HepG2 (cell line): ENCODE measurements around the gene NUDT2. TPM values are rescaled to one million over a fixed set of nuclear protein-coding genes. Genes with fewer than 3 reads are reported as not detected.

Source experiments
- FOXK1 ChIP-seq: sonication (generic); formaldehyde crosslinking; IDR thresholded peaks from 2 replicates; pipeline ENCODE4 v1.4.0; 2020; ENCODE audit warnings: low read depth, missing genetic modification reagents, borderline replicate concordance
- HNRNPL ChIP-seq: fragments of 200-400 bp; formaldehyde crosslinking; IDR thresholded peaks from 2 replicates; pipeline ENCODE4 v1.6.1; 2017; ENCODE audit warnings: mild to moderate bottlenecking, low read depth, low read length
- PHF8 ChIP-seq: sonication (generic); formaldehyde crosslinking; IDR thresholded peaks from 2 replicates; pipeline ENCODE4 v1.5.0; 2020; ENCODE audit warnings: missing genetic modification reagents
- SOX13 ChIP-seq, 3 experiments: fragments of 450-650 bp in 1 of 3; sonication (generic) in 1 of 3; formaldehyde crosslinking in 1 of 3; IDR thresholded peaks in 2 of 3; conservative IDR thresholded peaks in 1 of 3; 2 replicates each; pipeline versions ENCODE4 v1.5.0 to v1.6.1; 2016 to 2020; ENCODE audit warnings: antibody characterized with exemption in 1 of 3, mild to moderate bottlenecking in 1 of 3, missing compliant biosample characterization in 1 of 3, missing genetic modification reagents in 1 of 3, moderate library complexity in 1 of 3
- TP53 ChIP-seq: sonication (generic); formaldehyde crosslinking; conservative IDR thresholded peaks from 2 replicates; pipeline ENCODE4 v1.4.0; 2020; ENCODE audit warnings: missing genetic modification reagents
- ZFP82 ChIP-seq: sonication (generic); formaldehyde crosslinking; IDR thresholded peaks from 2 replicates; pipeline ENCODE4 v1.5.1; 2020; ENCODE audit warnings: mild to moderate bottlenecking, missing genetic modification reagents, borderline replicate concordance
- ZNF160 ChIP-seq: sonication (generic); formaldehyde crosslinking; IDR thresholded peaks from 2 replicates; pipeline ENCODE4 v1.8.0; 2022; ENCODE audit warnings: mild to moderate bottlenecking, inconsistent platforms, missing genetic modification reagents
- ZNF337 ChIP-seq: sonication (generic); formaldehyde crosslinking; IDR thresholded peaks from 2 replicates; pipeline ENCODE4 v1.5.1; 2020; ENCODE audit warnings: missing genetic modification reagents, low read depth, mild to moderate bottlenecking, borderline replicate concordance
- ZNF510 ChIP-seq: sonication (generic); formaldehyde crosslinking; IDR thresholded peaks from 2 replicates; pipeline ENCODE4 v1.4.0; 2020; ENCODE audit warnings: low read depth, mild to moderate bottlenecking, missing genetic modification reagents
- ZNF746 ChIP-seq: sonication (generic); formaldehyde crosslinking; IDR thresholded peaks from 2 replicates; pipeline ENCODE4 v1.8.0; 2022; ENCODE audit warnings: mild to moderate bottlenecking, missing genetic modification reagents
- polyA plus RNA-seq, 8 experiments: library from polyadenylated mRNA; depleted of rRNA in 3 of 8; stranded (reverse) in 7 of 8; unstranded in 1 of 8; fragments of >200 nt; fragmentation: Illumina TruSeq in 4 of 8; extraction: Trizol in 4 of 8; gene quantifications; 2 replicates each; pipeline versions ENCODE4 v1.2.1 to v1.2.3, GENCODE V29; 2011 to 2016; ENCODE audit warnings: low read depth in 4 of 8, missing spikeins in 1 of 8, mixed read lengths in 1 of 8; ENCODE audit not compliant: insufficient read depth in 1 of 8
- total RNA-seq, 5 experiments: library from RNA; depleted of rRNA; stranded (reverse); fragments of >200 nt; fragmentation: Illumina TruSeq; extraction: Trizol; gene quantifications; 2 replicates each; pipeline ENCODE4 v1.2.3, GENCODE V29; 2016; ENCODE audit warnings: low read depth in 1 of 5
- TF ChIP-seq, protein P1 (sequence below): sonication (generic); formaldehyde crosslinking; IDR thresholded peaks from 2 replicates; pipeline ENCODE4 v1.4.0; 2020; ENCODE audit warnings: missing genetic modification reagents

The NUDT2 gene
- total and polyA plus RNA-seq, 2 of the 13 experiments (the other 11 are each of a cell fraction or from before 2014, with no cell fraction given): 19.9 to 24.6 TPM

DNA sequence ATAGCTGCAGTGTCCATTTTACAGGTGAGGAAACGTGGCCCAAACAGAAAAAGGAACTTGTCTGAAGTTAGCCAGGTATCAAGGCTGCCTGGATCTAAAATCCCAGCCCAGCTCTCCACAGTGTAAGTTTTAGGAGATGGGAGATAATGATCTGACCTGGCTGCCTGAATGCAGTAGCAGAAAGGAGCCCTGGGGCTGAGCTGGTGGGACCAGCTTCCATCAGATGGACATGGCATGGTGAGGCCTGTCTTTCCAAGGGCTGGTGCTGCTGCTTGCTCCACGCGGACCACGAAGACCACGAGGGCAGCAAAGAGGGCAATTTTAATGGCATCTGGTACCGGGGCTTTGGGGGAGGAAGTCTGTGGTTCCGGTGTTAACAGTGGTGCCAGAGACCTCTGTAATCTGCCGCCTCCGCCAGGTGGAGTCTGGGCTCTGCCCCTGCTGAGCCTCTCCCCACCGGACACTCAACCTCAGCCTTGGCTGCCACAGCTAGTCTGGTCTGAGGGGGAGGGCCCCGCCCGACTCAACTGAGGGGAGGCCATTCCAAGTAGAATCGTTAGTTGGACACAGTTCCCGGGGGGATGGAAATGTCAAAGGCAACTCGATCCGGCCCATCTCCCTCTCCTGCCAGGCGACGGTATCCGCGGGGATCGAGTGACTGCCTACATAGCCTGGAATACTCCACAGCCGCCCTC, 46.7 kb downstream of the NUDT2 start (continued):
- TF ChIP-seq ZFP82 (CRISPR knock-in tag) (no peak), ZNF510 (no peak), SOX13 (IDR thresholded peaks at IDR 0.05) (no peak), SOX13 (CRISPR knock-in tag; conservative IDR thresholded peaks at IDR 0.05 in 1 of 2, IDR thresholded peaks at IDR 0.05 in 1 of 2) (peak in 1 of 2 experiments; percentile 28; a peak in 1 of 4 replicates), HNRNPL (0 out of 2 replicates have a peak, but pooled peaks have one; percentile 43), TP53 (CRISPR knock-in tag) (0 out of 2 replicates have a peak, but pooled peaks have one; percentile 1), ZNF160 (CRISPR knock-in tag) (no peak), FOXK1 (no peak), PHF8 (CRISPR knock-in tag) (peak; percentile 5; the same call in 1 of the 2 replicates), ZNF337 (CRISPR knock-in tag) (no peak), ZNF746 (CRISPR knock-in tag) (peak; percentile 46; the same call in 1 of the 2 replicates)
- TF ChIP-seq, protein P1, sequence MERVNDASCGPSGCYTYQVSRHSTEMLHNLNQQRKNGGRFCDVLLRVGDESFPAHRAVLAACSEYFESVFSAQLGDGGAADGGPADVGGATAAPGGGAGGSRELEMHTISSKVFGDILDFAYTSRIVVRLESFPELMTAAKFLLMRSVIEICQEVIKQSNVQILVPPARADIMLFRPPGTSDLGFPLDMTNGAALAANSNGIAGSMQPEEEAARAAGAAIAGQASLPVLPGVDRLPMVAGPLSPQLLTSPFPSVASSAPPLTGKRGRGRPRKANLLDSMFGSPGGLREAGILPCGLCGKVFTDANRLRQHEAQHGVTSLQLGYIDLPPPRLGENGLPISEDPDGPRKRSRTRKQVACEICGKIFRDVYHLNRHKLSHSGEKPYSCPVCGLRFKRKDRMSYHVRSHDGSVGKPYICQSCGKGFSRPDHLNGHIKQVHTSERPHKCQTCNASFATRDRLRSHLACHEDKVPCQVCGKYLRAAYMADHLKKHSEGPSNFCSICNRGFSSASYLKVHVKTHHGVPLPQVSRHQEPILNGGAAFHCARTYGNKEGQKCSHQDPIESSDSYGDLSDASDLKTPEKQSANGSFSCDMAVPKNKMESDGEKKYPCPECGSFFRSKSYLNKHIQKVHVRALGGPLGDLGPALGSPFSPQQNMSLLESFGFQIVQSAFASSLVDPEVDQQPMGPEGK (CRISPR knock-in tag): peak; percentile 58; the same call in 1 of the 2 replicates
